ENCODE measurements around the gene OR5A2. TPM values are rescaled to one million over a fixed set of nuclear protein-coding genes. Genes with fewer than 3 reads are reported as not detected.

Gene OR5A2
- total RNA-seq, result not detected in 2 replicates

GRCh38 chr11:59426361-59427067 is at the start of gene OR5A2:
TSS of gene OR5A2 (minus strand) at chr11:59426413. CDS start at chr11:59422953, 3,460 bp downstream.

GRCh38 chr11:59473015-59473414 is 46.8 kb upstream of the OR5A2 start, which contains the start of gene OR4D10:
TSS of gene OR4D10 (plus strand) at chr11:59473315. CDS start at chr11:59477430, 4,115 bp downstream.

GRCh38 chr11:59456661-59457060 is 30.4 kb upstream of the OR5A2 start, which contains the start of gene OR4D6:
TSS of gene OR4D6 (plus strand) at chr11:59456961. CDS start at chr11:59456961, 0 bp downstream.

GRCh38 chr11:59436169-59436568 is 10.0 kb upstream of the OR5A2 start, which contains the start of gene OR5A1:
TSS of gene OR5A1 (plus strand) at chr11:59436469. CDS start at chr11:59443169, 6,700 bp downstream.

Other genes starting within 250 kb of the OR5A2 start
- not detected in 2 replicates for gene MPEG1, start 213.5 kb downstream of the OR5A2 start, total RNA-seq
- under 0.01 TPM in 1 of 2 replicates, not detected in the other for gene OR5AN1, start 67.5 kb downstream of the OR5A2 start, total RNA-seq
- gene OR5A1, start 10.1 kb upstream of the OR5A2 start, total RNA-seq, result not detected in 2 replicates
- gene OR4D6, start 30.5 kb upstream of the OR5A2 start, total RNA-seq, result not detected in 2 replicates
- not detected in 2 replicates for gene OR4D10, start 46.9 kb upstream of the OR5A2 start, total RNA-seq
- gene OR4D11, start 77.2 kb upstream of the OR5A2 start, total RNA-seq, result not detected in 2 replicates
- gene OR4D9, start 85.1 kb upstream of the OR5A2 start, total RNA-seq, result not detected in 2 replicates
- 33.2 and 45.1 TPM in 2 replicates for gene OSBP, start 189.4 kb upstream of the OR5A2 start, total RNA-seq
- gene PATL1, start 242.6 kb upstream of the OR5A2 start, total RNA-seq, result 12.4 and 14.9 TPM in 2 replicates